Activated CD8-positive, alpha-beta memory T cell treated with anti-CD3 and anti-CD28 coated beads, Interleukin-2, amount 50 U/mL, for 4 hours (primary cell): ENCODE results near the gene KCTD5.
"Not testable (repeated sequence)": the region's sequence is repeated elsewhere in the genome, so short reads cannot be mapped to it uniquely, and the experiment has no call there.

Source experiments
- DNase-seq: peaks from one replicate; pipeline ENCODE4 v3.0.0-alpha.2; 2020

KCTD5 gene

DNA sequence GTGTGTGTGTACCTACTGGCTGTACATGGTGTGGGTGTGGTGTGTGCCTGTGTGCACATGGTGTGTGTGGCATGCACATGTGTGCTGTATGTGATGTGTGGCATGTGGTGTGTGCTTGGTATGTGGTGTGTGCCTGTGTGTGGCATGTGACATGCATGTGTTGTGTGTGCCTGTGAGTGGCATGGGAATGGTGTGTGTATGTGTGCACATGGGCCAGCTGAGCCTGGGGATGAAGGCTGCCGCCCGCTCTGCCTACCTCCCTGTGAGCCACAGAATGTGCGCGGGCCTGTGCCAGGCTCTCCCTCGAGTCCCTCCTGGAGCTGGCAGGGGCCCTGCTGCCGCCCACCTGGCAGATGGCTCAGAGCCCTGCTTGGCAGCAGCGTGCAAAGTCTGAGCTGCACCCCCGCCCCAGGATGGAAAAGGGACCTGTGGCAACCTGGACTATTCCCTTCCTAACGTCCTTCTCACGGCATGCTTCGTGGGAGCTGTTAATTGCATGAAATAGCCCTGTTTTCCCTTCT lies 28.4 kb downstream of the KCTD5 start:
- no peak for DNase-seq

DNA sequence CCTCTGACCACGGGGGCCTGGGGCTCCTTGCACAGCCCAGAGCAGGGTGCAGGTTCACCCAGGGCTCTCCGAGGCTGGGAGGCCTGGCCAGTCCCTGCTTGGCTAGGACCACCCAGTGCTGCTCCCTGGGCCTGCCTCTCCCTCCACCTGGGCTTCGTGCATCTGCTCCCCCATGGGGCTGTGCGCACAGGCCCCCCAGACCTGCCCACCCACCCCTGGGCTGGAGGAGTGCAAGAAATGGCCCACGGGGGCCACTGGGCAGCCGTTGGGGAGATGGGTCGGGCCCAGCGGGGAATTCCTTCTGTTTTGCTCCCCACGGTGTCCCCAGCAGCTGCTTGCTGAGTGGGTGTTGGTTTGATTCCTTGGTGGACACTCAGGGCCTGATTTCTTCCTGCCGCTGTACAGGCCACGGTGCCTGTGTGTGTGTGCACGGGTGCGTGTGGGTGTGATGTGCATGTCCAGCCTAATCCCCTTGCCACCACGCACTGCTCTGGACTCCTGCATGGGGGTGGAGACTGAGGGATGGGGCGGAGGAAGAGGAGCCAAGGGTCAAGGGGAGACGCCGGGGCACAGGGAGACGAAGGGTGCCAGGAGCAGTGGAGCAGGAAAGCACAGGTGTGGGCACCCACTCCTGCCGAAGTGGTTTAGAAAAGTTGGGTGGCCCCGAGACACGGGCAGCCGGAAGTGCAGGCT lies 29.2 kb downstream of the KCTD5 start:
- no peak for DNase-seq

DNA sequence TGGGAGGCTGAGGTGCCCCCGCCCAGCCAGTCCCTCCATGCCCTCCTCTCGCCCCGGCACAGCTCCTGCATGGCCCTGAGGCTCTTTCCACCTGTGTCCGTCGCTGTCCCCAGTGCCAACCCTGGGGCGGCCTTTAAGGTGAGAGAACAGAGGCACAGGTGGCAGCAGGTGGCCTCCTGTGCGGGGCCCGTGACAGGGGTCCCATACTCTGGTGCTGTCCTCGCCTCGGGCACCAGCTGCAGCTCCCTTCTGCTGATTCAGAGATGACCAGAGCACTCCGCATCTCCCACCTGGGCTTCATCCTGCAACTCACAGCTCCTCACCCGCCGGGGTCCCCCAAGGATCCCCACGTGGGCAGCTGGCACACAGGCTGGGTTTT lies 29.7 kb downstream of the KCTD5 start:
- DNase-seq: no peak

DNA sequence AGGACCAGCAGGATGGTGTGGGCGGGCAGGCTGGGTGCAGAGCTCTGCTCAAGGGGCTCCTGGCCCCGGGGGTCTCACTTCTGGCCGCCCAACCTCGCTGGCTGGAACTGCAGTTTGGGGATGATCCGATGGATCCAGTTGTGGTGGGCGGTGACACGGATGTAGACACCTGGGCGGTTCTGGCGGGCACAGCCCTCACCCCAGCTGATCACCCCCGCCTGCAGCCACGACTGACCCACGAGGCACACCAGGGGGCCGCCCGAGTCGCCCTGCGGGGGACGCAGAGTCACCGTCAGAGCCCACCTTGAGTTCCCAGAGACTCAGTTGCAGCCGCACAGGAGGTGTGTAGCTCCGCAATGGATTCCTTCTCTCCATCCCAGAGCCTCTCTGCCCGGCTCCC lies 30.2 kb downstream of the KCTD5 start:
- no peak for DNase-seq

DNA sequence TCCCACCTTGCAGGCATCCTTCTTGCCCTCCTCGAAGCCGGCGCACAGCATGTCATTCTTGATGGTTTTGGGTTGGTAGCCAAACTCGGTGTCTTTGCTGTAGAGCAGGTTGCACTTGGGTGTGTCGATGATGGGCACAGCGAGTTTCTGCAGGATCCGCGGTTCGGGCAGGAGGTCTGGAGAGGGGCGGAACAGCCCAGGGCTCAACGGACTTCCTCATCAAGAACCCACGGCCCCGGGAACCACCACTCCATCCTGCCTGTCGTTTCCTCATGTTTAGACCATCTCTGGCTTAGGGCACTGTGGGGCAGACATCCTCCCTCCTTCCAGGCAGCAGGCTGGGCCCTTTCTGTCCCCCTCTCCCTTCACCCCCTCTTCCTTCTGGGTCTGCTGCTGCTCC lies 31.2 kb downstream of the KCTD5 start:
- DNase-seq: no peak

DNA sequence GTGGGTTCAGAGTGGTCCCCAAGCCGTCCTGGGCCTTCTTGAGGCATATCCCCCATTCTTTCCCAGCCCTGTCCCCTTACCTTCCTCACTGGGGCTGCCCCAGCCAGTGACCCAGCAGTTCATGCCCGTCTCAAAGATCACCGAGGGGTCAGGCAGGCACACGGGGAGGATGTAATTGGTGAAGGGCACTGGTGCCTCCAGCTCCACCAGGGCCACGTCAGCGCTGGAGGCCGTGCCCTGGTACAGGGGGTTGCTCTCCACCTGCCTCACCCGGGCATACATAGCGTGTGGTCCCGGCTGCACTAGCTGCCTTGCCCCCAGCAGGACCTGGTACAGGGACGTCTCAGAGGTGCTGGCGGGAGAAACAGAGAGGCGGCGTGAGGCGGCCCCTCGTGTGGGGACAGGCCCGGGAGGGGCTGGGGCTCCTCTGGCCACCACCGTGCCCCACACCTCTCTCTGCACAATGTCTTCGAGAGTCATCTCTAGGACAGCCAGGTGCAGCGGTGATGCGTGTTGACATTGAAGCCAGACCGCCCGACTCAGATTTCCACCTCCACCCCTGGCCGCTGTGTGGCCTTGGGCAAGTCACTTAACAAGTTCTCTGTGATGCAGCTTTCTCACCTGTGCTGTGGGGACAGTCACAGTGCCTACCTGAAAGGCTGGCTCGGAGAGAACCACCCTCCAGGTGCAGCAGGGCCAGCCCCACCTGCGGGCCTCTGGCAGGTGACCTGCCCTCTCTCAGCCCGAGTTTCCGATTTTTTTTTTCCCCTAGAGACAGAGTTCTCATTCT lies 31.9 kb downstream of the KCTD5 start:
- DNase-seq: no peak

DNA sequence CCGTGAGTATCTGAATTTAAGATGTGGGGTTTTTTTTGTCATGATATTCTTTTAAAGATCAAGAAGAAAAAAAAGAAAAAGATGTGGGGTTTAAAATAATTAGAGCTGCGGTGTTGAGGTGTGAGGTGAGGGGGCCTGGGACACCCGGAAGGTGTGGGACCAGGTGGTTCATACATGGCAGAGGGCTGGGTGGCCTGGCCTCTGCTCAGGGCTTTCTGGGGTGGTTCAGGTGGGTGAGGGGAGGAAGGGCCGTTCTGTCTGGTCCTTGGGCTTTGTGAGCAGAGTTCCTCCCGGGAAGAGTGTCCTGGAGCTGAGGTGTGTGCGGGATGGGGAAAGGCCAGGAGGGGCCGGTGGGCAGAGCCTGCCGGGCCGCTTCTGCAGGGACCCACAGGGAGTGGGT lies 32.7 kb downstream of the KCTD5 start:
- no peak for DNase-seq

DNA sequence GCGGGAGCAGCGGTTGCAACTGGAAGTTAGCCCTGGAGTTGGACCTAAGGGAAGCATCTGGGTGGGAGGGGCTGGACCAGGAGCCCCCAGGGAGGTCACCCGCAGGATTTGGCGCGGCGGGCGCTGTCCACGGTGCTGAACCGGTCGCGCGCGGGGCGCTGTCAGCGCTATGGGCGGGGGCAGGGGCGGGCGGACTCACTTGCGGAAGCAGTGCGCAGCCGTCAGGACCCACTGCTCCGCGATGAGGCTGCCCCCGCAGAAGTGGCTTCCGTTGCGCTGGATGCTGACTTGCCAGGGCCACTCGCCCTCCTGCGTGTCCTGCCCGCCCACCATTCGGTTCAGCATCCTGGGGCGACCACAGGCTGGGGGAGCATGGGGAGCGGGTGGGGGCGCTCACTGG lies 33.2 kb downstream of the KCTD5 start:
- peak; percentile 84 for DNase-seq

DNA sequence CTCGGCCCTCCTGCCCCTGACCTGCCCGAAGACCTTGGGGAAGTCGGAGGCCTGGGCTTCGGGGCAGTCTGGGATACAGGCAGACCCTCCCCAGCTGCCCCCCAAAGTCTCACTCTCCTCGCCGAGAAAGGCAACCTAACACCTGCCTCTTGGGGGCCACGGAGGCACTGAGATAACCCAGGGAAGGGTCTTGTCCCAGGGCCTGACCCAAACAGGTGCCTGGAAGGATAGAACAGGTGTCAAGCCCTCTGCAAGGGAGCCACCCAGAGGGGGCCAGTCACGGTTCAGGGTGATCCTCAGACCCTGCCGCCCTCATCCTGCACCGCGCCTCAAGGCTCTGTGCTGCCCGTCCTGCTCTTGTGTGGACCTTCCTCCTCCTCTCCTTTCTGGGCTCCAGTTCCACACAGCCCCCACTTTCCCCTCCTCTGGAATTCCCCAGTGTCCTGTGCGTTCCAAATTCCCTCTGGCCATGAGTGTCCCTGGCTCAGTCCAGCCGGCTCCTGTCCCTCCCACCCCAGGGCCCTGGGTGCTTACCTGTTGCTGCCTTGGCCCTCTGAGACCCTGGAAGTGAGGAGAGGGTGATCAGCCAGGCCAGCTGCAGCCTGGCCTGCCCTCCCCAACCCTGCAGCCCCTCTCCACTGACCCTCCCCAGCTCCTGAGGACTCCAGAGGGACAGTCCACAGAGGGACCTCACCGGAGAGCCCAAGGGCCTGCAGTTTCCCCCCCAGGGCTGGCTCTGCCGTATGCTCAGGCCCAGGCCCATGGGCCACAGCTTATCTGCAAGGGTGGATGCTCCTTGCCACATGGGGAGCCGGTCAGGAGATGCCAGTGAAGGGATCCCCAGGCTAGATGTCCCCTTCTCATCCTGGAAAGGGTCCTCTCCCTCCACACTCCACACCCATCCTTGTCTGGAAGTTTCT lies 33.9 kb downstream of the KCTD5 start:
- DNase-seq: no peak

DNA sequence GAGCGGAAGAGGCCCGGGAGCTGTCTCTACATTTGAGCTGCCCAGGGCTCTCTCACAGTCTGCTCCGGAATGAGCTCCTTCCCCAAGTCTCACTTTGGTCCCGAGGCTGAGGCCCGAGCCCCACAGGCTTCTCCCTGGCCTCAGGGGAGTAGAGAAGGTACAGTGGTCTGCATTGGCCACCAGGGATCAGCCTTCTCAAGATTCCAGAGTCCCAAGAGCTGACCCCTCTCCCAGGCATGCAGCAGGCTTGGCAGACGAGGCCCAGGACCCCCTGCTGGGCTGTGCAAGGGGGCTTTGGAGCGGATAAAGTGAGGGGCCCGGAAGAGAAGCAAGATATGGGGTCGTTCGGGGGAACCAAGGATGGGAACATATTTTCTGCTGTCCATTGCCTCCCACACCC lies 34.6 kb downstream of the KCTD5 start:
- DNase-seq: no peak

DNA sequence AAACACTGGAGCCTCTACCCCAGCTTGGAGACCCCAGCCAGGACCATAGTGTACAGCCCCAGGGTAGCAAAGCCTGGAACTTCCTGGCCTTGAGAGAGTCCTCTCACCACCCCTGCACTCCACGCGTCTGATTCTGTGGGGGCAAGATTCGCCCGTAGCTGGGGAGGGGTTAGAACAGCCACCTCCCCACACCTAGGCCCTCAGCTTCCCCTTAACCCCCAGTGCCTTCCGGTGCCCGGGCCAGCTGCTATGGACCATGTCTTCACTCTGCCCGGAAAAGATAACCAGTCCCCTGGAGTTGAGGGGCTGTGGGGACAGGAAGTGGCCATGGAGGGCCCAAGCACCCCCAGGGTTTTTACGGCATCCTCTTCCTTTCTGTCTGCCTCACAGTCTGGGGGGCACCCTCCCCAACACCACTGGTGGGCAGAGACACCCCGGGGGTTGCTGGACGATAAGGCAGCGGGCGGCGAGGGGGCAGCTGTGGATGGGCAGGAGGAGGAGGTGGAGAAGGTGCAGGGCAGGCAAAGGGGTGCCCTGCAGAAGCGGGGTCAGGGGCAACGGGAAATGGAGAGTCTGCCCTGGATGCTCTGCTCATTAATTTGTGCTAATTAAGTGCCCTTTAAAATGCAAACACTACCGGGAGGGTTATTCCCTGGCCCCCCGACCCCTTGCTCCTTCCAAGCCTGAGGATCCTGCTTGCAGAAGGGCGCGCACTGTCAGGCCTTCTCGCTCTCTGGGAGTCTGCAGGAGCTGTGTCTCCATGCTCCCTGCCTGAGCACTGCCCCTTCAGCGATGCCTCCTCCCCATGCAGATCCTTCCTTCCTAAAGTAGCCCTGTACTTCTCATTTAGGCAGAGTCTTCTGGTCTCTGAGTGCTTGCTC lies 35.3 kb downstream of the KCTD5 start:
- no peak for DNase-seq

DNA sequence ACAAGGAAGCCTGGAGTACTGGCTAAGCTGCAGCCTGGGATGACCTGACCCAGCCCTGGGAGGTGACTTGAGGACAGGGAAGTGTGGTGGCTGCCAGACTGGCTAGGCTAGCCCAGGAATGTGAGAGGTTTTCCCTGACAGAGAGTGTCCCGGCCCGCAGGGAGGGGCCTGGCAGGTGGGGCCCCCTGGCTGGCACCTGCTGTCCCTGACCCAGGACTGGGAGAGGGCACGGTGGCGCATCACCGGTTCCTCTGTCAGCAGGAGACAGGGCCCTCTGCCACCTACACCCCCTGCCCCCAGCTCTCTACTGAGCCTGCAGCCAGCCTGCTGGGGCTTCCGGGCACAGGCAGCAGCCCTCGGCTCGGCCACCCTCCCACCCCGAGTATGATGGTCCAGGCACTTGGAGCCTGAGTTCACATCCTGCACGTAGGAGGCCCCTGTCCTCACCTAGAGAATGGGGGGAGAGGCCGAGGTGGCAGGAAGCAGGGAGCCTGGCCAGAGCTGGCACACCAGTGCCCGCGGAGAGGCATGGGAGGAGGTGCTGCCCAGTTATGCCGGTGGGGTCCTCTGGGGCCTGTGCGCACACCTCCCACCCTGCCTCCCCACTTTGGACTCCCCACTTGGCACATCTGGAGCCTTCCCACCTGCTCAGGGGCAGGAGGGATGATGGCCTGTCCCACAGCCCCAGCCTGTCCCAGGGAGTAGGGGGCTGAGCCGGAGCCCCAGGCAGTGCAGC lies 37.2 kb downstream of the KCTD5 start:
- DNase-seq: no peak

DNA sequence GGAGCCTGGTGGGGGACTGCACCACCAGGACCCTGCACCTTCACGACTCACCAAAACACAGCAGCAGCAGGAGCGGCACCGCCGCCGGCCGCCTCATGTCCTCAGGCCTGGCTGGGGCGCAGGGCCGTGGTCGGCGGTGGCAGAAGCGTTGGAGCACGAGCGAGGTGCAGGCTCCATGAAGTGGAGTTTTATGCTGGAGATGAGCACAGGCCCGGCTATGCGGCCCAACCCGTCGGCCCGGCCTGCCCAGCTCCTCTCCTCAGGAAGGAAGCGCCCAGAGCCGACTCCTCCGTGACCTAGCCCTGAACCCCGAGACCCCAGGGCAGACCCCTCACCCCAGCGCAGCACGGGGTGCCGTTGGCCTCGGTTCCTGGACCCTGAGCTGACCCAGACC lies 37.7 kb downstream of the KCTD5 start, which contains the start of gene PRSS27:
PRSS27 (minus strand) TSS at position 161 of the 394 bp plus-strand sequence; CDS start at position 97, 64 bp downstream.
- no peak for DNase-seq

DNA sequence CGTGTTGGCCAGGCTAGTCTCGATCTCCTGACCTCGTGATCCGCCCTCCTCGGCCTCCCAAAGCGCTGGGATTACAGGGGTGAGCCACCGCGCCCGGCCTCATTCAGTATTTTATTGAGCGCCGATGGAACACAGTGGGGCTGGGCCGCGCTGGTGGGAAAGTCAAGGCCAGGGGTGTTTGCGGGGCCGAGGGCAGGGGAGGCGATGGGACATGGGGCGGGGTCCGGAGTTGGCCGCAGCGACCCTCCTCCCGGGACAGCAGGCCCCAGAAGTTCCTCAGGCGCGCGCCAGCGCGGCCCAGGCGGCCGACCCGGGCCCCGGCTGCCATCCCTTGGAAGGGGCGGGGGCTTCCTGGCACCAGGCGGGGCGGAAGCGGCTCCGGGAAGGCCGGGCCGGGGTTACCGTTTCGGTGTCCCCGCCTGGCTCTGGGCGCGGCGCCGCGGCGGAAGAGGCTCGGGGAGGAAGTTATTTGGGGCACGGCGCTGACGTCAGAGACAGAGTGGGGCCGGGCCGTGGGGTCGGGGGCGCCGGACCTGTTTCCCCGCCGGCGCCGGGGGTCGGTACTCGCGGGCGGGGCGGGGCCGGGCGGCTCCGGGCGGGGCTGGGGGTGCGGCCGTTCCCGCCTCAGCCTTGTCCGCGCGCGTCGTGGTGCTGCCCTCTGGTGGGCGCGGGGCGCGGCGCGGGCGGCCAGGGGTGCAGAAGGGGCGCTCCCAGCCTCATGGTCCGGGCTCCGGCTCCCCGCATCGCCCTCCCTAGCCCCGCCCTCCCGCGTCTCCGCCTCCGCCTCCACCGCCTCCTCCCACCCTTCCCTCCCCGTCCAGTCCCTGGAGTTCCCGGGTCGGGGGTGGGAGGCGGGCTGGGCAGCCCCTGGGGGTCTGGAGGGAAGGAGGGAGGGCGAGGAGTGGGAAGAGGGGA lies 38.7 kb downstream of the KCTD5 start:
- DNase-seq: peak; percentile 79

DNA sequence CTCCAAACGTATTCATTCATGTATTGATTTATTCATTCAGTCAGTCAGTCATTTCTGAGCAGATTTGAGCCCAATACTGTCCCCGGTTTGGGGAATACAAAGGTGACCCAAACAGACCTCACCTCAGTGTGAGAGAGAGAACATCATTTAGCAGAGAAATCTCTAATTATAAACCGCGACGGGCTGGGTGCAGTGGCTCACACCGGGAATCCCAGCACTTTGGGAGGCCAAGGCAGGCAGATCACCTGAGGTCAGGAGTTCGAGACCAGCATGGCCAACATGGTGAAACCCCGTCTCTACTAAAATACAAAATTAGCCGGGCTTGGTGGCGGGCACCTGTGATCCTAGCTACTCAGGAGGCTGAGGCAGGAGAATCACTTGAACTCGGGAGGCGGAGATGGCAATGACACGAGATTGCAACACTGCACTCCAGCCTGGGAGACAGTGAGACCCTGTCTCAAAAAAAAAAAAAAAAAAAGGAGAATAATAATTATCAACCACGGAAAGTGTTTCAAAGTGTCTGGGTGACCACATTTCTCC lies 39.4 kb downstream of the KCTD5 start:
- not testable (repeated sequence) for DNase-seq

DNA sequence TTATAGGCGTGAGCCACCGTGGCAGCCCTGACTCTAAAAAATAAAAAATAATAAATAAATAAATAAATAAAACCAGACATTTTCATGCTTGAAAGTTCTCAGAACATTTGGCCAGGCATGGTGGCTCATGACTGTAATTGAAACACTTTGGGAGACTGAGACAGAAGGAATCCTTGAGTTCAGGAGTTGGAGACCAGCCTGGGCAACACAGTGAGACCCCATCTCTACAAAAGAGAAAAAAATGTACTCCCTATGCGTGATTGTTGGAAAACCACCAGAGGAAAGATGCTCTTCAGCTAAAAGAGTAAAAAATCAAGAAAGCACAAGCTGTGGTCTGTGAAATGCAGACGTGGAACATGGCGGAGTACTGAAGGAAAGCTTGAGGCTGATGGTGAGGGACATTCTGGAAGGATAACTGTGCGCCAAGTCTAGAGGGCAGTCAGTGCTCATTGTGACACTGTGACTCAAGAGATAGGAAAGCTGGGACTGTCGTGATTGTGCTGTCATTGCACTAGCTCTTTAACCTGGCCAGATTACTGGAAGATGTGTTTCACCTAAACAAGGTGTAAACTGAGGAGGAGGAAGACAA lies 41.9 kb downstream of the KCTD5 start:
- no peak for DNase-seq

DNA sequence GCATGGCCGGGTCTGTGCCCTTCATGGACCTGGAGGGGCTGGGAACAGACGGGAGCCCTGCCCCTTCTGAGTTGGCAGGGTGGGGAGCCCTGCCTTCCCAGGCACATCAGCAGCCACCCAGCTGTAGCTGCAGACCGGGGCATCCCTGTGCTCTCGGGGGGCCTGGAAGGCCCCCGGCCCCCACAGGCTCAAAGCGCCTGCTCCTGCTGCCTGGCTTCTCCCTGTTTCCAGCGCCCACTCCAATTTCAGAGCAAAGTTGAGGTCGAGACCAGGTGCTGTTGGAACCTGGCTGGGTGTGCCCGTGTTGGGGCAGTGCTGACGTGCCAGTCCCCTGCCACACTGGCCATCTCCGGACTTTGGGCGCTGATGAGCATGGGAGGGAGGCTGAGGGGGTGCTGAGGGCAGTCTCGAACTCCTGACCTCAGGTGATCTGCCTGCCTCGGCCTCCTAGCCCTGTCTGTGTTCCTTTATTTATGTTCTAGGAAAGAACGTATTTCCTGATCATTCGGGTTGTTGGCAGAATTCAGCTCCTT lies 42.6 kb downstream of the KCTD5 start:
- no peak for DNase-seq

DNA sequence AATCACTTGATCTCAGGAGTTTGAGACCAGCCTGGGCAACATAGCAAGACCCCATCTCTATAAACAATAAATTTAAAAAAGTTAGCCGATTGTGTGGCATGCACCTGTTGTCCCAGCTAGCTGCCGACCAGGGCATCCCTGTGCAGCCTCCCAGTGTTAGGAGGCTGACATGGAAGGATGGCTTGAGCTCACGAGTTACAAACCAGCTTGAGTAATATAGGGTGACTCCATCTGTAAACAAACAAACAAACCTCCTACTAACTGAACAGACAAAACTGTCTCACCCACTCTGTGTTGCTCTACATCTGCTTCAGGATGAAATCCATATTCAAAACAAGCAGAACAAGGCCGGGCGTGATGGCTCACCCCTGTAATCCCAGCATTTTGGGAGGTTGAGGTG lies 44.6 kb downstream of the KCTD5 start:
- no peak for DNase-seq

DNA sequence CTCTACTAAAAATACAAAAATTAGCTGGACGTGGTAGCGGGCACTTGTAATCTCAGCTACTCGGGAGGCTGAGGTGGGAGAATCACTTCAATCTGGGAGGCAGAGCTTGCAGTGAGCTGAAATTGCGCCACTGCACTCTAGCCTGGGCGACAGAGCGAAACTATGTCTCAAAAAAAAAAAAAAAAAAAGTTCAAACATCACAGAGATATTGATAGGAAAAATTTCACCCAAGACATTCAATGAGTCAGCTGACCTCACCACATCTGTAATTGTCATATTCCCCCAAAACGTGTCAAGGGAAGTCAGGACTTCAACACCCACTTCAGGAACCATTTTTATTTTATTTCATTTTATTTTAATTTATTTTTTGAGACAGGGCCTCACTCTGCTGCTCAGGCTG lies 45.7 kb downstream of the KCTD5 start:
- DNase-seq: no peak
